NCI-H2107 treated with DMSO at 0.1 percent for 48 hours (cell line): ENCODE data around the gene AGXT2.

ENCODE experiments used
- DNase-seq: peaks from one replicate; lab custom pipeline; 2025; ENCODE audit not compliant: unreplicated experiment; lab: John Stamatoyannopoulos, UW

Gene AGXT2, protein sequence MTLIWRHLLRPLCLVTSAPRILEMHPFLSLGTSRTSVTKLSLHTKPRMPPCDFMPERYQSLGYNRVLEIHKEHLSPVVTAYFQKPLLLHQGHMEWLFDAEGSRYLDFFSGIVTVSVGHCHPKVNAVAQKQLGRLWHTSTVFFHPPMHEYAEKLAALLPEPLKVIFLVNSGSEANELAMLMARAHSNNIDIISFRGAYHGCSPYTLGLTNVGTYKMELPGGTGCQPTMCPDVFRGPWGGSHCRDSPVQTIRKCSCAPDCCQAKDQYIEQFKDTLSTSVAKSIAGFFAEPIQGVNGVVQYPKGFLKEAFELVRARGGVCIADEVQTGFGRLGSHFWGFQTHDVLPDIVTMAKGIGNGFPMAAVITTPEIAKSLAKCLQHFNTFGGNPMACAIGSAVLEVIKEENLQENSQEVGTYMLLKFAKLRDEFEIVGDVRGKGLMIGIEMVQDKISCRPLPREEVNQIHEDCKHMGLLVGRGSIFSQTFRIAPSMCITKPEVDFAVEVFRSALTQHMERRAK

GRCh38 chr5:35047785-35048404 lies at the start of gene AGXT2:
Gene AGXT2, minus strand, starts transcription at chr5:35047949. Its CDS starts 57 bp downstream, at chr5:35047892.
- DNase-seq: no peak

GRCh38 chr5:35096932-35097331 lies 49.2 kb upstream of the AGXT2 start:
- DNase-seq: no peak

DNA sequence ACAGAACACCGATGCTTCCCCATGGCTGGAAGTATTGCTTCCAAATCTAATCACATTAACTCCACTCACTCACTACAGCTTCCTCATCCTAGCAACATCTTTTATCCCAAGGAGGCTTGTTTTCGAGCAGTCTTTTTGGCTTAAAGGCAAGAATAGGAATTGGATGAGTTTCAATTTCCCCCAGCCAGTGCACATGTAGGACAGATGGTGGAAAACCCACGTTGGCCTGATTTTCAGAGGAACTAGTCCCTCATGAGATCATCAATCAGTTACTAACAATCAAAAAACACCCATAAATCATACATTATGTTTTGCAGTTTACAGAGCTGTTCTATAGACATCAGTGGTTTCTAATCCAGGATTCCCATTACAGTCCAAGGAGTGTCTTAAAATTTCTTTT lies 48.5 kb upstream of the AGXT2 start:
- no peak for DNase-seq

DNA sequence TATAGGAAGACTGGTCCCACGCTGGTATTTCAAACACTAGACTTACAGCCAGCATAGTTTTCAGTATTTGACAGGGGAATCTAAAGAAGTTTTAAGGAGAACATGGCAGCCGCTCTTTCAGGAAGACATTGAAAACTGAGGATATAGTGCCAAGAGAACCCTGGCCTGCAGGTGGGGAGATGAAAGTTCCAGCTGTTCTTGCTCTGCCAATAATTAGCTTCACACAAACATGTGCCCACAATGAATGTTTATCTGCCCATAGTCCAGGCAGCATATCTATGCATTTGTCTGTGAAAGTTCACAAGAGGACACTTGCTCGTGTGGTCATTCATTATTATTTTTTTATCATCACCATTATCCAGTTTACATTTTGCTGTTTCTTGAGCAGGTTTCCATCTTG lies 47.6 kb upstream of the AGXT2 start:
- no peak for DNase-seq

- DNase-seq: no peak
Measured at GRCh38 chr5:35094948-35095347, 47.2 kb upstream of the AGXT2 start.

GRCh38 chr5:35092703-35093102 lies 45.0 kb upstream of the AGXT2 start:
- DNase-seq: no peak

DNA sequence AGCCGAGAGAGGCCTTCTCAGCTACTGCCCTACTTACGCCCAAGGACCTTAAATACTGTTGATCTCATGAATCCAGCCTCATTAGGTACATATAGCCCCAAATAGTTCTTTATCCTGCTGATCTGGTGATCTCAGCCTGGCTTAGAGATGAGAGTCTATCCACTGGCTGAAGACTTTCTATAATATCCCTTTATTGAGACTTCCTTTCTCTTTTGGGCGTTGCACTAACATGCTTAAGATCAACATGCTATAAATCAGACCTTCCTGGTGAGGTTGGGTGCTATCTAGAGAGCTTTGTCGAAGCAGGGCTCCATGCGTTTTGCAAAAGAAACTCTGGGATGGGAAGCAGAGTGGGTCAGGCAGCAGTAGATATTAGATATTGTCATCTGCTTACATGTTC lies 44.0 kb upstream of the AGXT2 start:
- DNase-seq: no peak

GRCh38 chr5:35089334-35090314 lies 41.9 kb upstream of the AGXT2 start:
- peak; percentile 47 for DNase-seq

DNA sequence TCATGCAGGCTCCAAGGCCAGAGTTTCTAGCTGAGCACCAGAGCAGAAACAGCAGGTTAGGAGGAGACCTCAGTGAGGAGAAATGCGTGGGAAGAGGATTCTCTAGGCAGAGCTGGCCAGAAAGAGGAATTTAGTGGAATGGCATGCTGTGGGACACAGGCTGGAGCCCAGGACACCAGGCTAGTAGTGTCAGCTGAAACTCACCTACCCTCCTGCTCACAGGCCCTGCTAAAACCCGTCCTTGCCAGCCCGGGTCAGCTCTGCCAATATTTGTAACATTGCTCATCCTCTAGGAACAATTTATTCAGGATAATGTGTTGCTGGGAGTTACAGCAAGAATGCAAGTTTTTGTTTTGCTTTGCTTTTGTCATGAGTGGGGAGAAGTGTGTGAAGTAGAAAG lies 40.2 kb upstream of the AGXT2 start:
- DNase-seq: no peak

- no peak for DNase-seq
Measured at GRCh38 chr5:35083150-35083549, 35.4 kb upstream of the AGXT2 start.

- no peak for DNase-seq
Measured at GRCh38 chr5:35082530-35082929, 34.8 kb upstream of the AGXT2 start.

DNA sequence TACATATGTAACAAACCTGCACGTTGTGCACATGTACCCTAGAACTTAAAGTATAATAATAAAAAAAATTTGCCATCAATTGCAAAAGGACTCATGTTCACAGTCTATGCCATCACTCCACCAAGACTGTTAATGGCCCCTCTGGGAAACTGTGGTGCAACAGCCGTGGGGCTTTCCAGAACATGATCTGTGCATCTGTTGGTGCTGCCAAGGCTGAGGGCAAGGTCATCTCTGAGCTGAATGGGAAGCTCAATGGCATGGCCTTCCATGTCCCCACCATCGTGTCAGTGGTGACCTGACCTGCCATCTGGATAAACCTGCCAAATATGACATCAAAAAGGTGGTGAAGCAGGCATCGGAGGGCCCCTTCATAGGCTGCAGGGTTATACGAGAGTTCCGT lies 33.4 kb upstream of the AGXT2 start:
- DNase-seq: no peak

- DNase-seq: no peak
Measured at GRCh38 chr5:35073160-35073559, 25.4 kb upstream of the AGXT2 start.

GRCh38 chr5:35069188-35069587 lies 21.4 kb upstream of the AGXT2 start:
- no peak for DNase-seq

DNA sequence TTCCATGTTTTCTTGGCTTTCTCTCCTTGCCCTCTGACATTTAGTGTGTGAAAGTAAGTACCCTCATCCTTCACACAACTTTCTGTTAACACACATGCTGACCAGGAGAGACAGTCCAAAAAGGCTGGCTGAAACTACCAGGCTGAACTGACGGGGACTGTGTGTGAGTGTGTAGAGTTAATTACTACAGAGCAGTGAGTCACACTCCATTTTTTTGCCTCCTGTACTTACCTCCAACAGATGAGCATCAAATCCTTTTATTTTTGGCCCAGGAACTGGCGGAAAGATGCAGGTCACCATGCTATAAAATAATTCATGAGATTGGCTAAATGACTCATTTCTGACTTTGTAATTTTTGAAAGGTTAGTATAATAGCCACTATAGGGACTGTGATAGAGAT lies 20.2 kb upstream of the AGXT2 start:
- DNase-seq: no peak

- no peak for DNase-seq
Measured at GRCh38 chr5:35066260-35066795, 18.6 kb upstream of the AGXT2 start.

GRCh38 chr5:35063414-35063813 lies 15.7 kb upstream of the AGXT2 start:
- DNase-seq: no peak

DNA sequence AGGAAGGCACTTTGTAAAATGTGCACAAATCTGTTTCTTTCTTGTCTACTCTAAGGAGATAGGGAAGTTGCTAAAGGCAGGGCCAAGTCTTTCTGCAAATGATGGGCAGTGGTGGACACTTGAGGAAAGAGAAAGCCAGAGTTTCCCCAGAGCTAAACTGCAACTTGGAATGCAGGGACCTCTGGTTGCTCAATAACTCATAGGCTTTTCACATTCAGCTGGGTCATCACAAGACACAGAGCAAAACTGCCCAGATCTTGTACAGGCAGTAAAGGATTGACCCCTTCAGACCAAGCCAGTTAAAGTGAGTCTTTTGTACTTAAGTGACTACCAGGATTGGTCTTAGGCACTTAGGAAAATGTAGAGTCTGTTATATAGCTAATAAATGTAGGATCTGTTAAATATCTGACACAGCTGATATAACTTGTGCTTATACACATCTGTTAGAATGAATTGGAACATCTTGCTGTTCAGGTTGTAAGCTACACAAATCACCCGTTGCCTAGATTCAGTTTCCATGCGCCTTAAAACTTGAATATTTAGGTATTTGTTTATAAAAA lies 13.5 kb upstream of the AGXT2 start:
- DNase-seq: no peak

DNA sequence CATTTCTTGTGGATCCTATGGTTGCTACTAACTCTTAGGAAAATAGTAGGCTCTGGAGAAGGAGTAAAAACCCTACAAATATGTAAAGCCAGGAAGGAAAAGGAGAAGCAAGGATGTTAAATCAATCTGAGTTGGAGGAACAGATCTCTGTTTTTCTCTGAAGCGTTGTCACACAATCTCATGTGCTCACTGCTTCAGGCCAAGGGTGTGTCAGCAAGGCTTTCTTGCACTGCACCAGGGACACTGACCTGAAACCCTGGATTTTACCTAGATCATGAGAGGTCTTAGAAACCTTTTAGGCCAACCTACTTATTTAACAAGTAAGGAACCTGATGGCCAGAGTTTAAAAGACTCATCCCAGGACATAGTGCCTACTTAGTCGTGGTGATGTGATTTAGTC lies 12.5 kb upstream of the AGXT2 start:
- DNase-seq: no peak

DNA sequence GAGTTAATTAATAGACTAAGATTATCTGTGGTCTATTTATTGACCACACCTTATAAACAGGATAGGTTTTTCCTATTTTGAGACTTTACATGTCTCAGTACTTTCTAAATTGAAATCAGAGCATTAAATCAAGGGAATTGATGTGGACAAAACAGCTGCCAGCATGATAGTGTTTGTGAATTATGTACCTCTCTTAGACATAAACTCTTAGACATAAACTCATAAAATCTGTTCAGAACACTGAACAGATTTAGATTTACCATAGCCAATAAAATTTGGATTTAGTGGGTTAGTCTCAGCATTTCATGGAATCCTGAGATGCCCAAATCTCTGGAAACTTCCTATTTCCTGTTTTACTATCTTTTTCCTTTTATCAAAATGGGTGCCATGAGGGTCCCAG lies 11.5 kb upstream of the AGXT2 start:
- no peak for DNase-seq

DNA sequence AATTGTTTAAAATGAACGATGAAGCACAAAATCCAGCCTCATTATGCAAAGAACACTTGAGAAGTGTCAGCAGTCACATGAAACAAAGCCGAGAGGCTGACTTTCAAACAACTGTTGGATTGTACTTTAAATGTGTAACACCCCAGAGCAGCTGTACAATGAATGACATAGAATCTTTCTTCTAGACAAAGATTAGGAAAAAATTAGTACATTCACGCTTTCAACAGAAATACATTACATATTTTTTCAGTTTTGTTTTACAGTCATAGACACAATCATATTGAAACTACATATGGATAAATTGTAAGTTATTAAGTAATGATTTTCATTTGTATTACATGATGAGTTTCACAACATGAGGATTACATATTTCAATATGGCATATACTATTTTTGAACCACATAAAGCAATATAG lies 10.6 kb upstream of the AGXT2 start:
- no peak for DNase-seq
